ENCODE measurements around the gene C11orf54. TPM values are rescaled to one million over a fixed set of nuclear protein-coding genes. Genes with fewer than 3 reads are reported as not detected.
A peak's percentile ranks its signal among the peaks of the same experiment; 100 is the strongest.
"Not testable (repeated sequence)": the region's sequence is repeated elsewhere in the genome, so short reads cannot be mapped to it uniquely, and the experiment has no call there.

C11orf54 gene
- polyA plus RNA-seq, 3 donors from 2014 or later: 16.8 to 23.7 (median 21.2) TPM

GRCh38 chr11:93738647-93739081 lies 2.8 kb upstream of the C11orf54 start:
- Mint-ChIP-seq H3K27me3 (ENCODE audit: low read depth in 3 of 3) (peaks cover 11 to 16% (median 12%) of the 10 kb centered on the region in 3 donors), H3K4me1 (peaks cover 65 to 89% of the 10 kb centered on the region in 2 donors), H3K36me3 (peaks cover 15 to 44% (median 20%) of the 10 kb centered on the region in 3 donors), H3K4me3 (peak overlapping the region; percentile 82 to 100 (median 100)), H3K27ac (peak overlapping the region; percentile 75 to 100 (median 88)), H3K9me3 (no peaks in the 10 kb centered on the region)
- no peak for DNase-seq

GRCh38 chr11:93740031-93740729 lies 1.3 kb upstream of the C11orf54 start:
- H3K27me3 Mint-ChIP-seq (ENCODE audit: low read depth in 3 of 3): peaks cover 12 to 16% (median 13%) of the 10 kb centered on the region in 3 donors
- no peaks in the 10 kb centered on the region for H3K9me3 Mint-ChIP-seq
- peaks cover 18 to 33% (median 19%) of the 10 kb centered on the region in 3 donors for H3K36me3 Mint-ChIP-seq
- H3K4me1 Mint-ChIP-seq: peaks cover 62 to 80% of the 10 kb centered on the region in 2 donors
- DNase-seq: peak in 1 of 3 donors; percentile 23
- H3K27ac Mint-ChIP-seq: peak overlapping the region; percentile 98 to 100 (median 100)
- H3K4me3 Mint-ChIP-seq: peak overlapping the region; percentile 97 to 100 (median 100)

- Mint-ChIP-seq H3K9me3 (no peaks in the 10 kb centered on the region), H3K36me3 (peaks cover 18 to 32% (median 19%) of the 10 kb centered on the region in 3 donors), H3K4me3 (peak overlapping the region; percentile 97 to 100 (median 100)), H3K4me1 (peaks cover 62 to 77% of the 10 kb centered on the region in 2 donors), H3K27ac (peak overlapping the region; percentile 98 to 100 (median 100)), H3K27me3 (ENCODE audit: low read depth in 3 of 3) (peaks cover 12 to 16% (median 13%) of the 10 kb centered on the region in 3 donors)
- peak in 2 of 3 donors; percentile 77 for DNase-seq
Measured at GRCh38 chr11:93740730-93741093, 760 bp upstream of the C11orf54 start.

GRCh38 chr11:93741882-93742226 lies 382 bp downstream of the C11orf54 start:
- H3K9me3 Mint-ChIP-seq: no peaks in the 10 kb centered on the region
- peak overlapping the region; percentile 98 to 100 (median 100) for H3K27ac Mint-ChIP-seq
- peak overlapping the region; percentile 97 to 100 (median 100) for H3K4me3 Mint-ChIP-seq
- H3K27me3 Mint-ChIP-seq (ENCODE audit: low read depth in 3 of 3): peaks cover 12 to 16% (median 13%) of the 10 kb centered on the region in 3 donors
- no peak for DNase-seq
- H3K36me3 Mint-ChIP-seq: peaks cover 8 to 21% (median 19%) of the 10 kb centered on the region in 3 donors
- H3K4me1 Mint-ChIP-seq: peaks cover 56 to 65% of the 10 kb centered on the region in 2 donors

- no peaks in the 10 kb centered on the region for H3K9me3 Mint-ChIP-seq
- DNase-seq: no peak
- H3K4me1 Mint-ChIP-seq: peaks cover 43 to 51% of the 10 kb centered on the region in 2 donors
- peak overlapping the region in 2 of 6 donors; percentile 60 to 62 for H3K27ac Mint-ChIP-seq
- H3K36me3 Mint-ChIP-seq: peaks cover 4 to 14% (median 9%) of the 10 kb centered on the region in 3 donors
- H3K27me3 Mint-ChIP-seq (ENCODE audit: low read depth in 3 of 3): peaks cover 12 to 16% (median 14%) of the 10 kb centered on the region in 3 donors
- peak overlapping the region; percentile 38 to 77 (median 61) for H3K4me3 Mint-ChIP-seq
Measured at GRCh38 chr11:93743291-93743690, 1.8 kb downstream of the C11orf54 start.

- peaks cover 12 to 16% (median 14%) of the 10 kb centered on the region in 3 donors for H3K27me3 Mint-ChIP-seq (ENCODE audit: low read depth in 3 of 3)
- H3K9me3 Mint-ChIP-seq: no peaks in the 10 kb centered on the region
- peaks cover 30 to 37% of the 10 kb centered on the region in 2 donors for H3K4me1 Mint-ChIP-seq
Measured at GRCh38 chr11:93744669-93745004, 3.2 kb downstream of the C11orf54 start.

GRCh38 chr11:93745005-93745755 lies 3.7 kb downstream of the C11orf54 start:
- not testable (repeated sequence) for H3K9me3 Mint-ChIP-seq, H3K36me3 Mint-ChIP-seq, H3K4me3 Mint-ChIP-seq, DNase-seq
- peak overlapping the region in 2 of 6 donors; percentile 0 to 4 for H3K27ac Mint-ChIP-seq
- peaks cover 25 to 32% of the 10 kb centered on the region in 2 donors for H3K4me1 Mint-ChIP-seq
- peaks cover 8 to 14% (median 12%) of the 10 kb centered on the region in 3 donors for H3K27me3 Mint-ChIP-seq (ENCODE audit: low read depth in 3 of 3)

More at GRCh38 chr11:93744669-93745004, 3.2 kb downstream of the C11orf54 start:
- Mint-ChIP-seq H3K27ac (peak overlapping the region in 2 of 6 donors; percentile 0 to 4), H3K36me3 (peaks cover 4 to 8% (median 5%) of the 10 kb centered on the region in 3 donors), H3K4me3 (no peak overlapping the region)
- no peak for DNase-seq

GRCh38 chr11:93746101-93746500 lies 4.6 kb downstream of the C11orf54 start:
- DNase-seq: no peak
- Mint-ChIP-seq H3K27ac (no peak overlapping the region), H3K9me3 (no peaks in the 10 kb centered on the region), H3K27me3 (ENCODE audit: low read depth in 3 of 3) (peaks cover 3 to 11% (median 4%) of the 10 kb centered on the region in 3 donors), H3K4me1 (peaks cover 20 to 24% of the 10 kb centered on the region in 2 donors), H3K4me3 (no peak overlapping the region), H3K36me3 (peaks cover 8 to 9% (median 9%) of the 10 kb centered on the region in 3 donors)

GRCh38 chr11:93747122-93747521 lies 5.7 kb downstream of the C11orf54 start:
- no peak overlapping the region for H3K27ac Mint-ChIP-seq
- H3K4me1 Mint-ChIP-seq: peaks cover 12 to 13% of the 10 kb centered on the region in 2 donors
- H3K9me3 Mint-ChIP-seq: no peaks in the 10 kb centered on the region
- no peak overlapping the region for H3K4me3 Mint-ChIP-seq
- no peak for DNase-seq
- H3K36me3 Mint-ChIP-seq: peaks cover 8 to 12% (median 10%) of the 10 kb centered on the region in 3 donors
- peaks cover 0 to 3% (median 0%) of the 10 kb centered on the region in 3 donors for H3K27me3 Mint-ChIP-seq (ENCODE audit: low read depth in 3 of 3)

GRCh38 chr11:93751001-93751400 lies 9.5 kb downstream of the C11orf54 start:
- Mint-ChIP-seq H3K27ac (no peak overlapping the region), H3K4me1 (no peaks in the 10 kb centered on the region), H3K36me3 (peaks cover 4 to 22% (median 10%) of the 10 kb centered on the region in 3 donors), H3K9me3 (no peaks in the 10 kb centered on the region), H3K27me3 (ENCODE audit: low read depth in 3 of 3) (peaks cover 0 to 1% (median 0%) of the 10 kb centered on the region in 3 donors), H3K4me3 (no peak overlapping the region)
- no peak for DNase-seq

- no peaks in the 10 kb centered on the region for H3K4me1 Mint-ChIP-seq
- H3K36me3 Mint-ChIP-seq: peaks cover 3 to 33% (median 20%) of the 10 kb centered on the region in 3 donors
- no peak overlapping the region for H3K27ac Mint-ChIP-seq
- no peaks in the 10 kb centered on the region for H3K9me3 Mint-ChIP-seq
- no peaks in the 10 kb centered on the region for H3K27me3 Mint-ChIP-seq (ENCODE audit: low read depth in 3 of 3)
- DNase-seq: no peak
- no peak overlapping the region for H3K4me3 Mint-ChIP-seq
Measured at GRCh38 chr11:93753241-93753640, 11.8 kb downstream of the C11orf54 start.

- H3K36me3 Mint-ChIP-seq: peaks cover 18 to 43% (median 32%) of the 10 kb centered on the region in 3 donors
- no peak overlapping the region for H3K4me3 Mint-ChIP-seq
- no peaks in the 10 kb centered on the region for H3K9me3 Mint-ChIP-seq
- DNase-seq: no peak
- H3K27ac Mint-ChIP-seq: no peak overlapping the region
- H3K4me1 Mint-ChIP-seq: no peaks in the 10 kb centered on the region
- H3K27me3 Mint-ChIP-seq (ENCODE audit: low read depth in 3 of 3): no peaks in the 10 kb centered on the region
Measured at GRCh38 chr11:93756748-93757147, 15.3 kb downstream of the C11orf54 start.

- H3K9me3 Mint-ChIP-seq: no peaks in the 10 kb centered on the region
- H3K27me3 Mint-ChIP-seq (ENCODE audit: low read depth in 3 of 3): no peaks in the 10 kb centered on the region
- no peak for DNase-seq
- peaks cover 18 to 43% (median 29%) of the 10 kb centered on the region in 3 donors for H3K36me3 Mint-ChIP-seq
- no peaks in the 10 kb centered on the region for H3K4me1 Mint-ChIP-seq
- no peak overlapping the region for H3K4me3 Mint-ChIP-seq
- H3K27ac Mint-ChIP-seq: no peak overlapping the region
Measured at GRCh38 chr11:93757301-93757700, 15.8 kb downstream of the C11orf54 start.

Data from immature natural killer cell (primary cell).